SU-DHL-6 (cell line): Measurements from ENCODE around the gene LPIN1.

Experiments used
- CTCF ChIP-seq: fragments of 200-600 bp; sonication (generic); IDR thresholded peaks from one replicate; pipeline ENCODE4 v1.5.1; 2017; ENCODE audit warnings: antibody characterized with exemption, mild to moderate bottlenecking, low read length, moderate library complexity; ENCODE audit not compliant: insufficient read depth, poor library complexity, severe bottlenecking
- EZH2phosphoT487 ChIP-seq: fragments of 200-600 bp; sonication (generic), shearing (Covaris generic); conservative IDR thresholded peaks from 2 replicates; pipeline ENCODE4 v1.6.1; 2018; ENCODE audit warnings: mild to moderate bottlenecking, antibody characterized with exemption, low read length, moderate library complexity, mixed read lengths

DNA sequence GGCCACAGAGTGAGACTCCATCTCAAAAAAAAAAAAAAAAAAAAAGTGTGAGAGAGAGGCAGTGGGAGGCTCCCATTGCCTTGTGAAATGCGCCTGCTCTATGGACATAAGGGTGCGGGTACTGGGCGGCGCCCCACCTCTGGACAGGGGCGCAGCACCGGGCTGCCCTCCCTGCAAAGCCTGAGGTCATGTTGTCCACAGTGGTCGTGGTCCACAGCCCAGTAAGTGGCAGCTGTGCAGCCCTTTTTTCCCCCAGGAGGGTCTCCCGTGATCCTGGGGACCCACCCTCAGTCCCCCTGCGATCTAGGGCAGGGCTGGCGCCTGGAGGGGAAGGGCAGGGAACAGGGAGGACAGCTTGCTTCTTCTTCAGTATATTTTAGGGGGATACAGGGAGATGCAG, 37.8 kb downstream of the LPIN1 start:
- no peak for TF ChIP-seq CTCF
- TF ChIP-seq EZH2phosphoT487: no peak
